ENCODE measurements around the gene TMEM201.

GRCh38 chr1:9603766-9604753 lies 15.3 kb downstream of the TMEM201 start:
- TF ChIP-seq CTCF (IDR thresholded peaks at IDR 0.05) (no peak), POLR2A (IDR thresholded peaks at IDR 0.05; ENCODE audit: low read length) (no peak), BHLHE40 (IDR thresholded peaks at IDR 0.05; ENCODE audit: low read depth, low read length) (no peak), EP300 (IDR thresholded peaks at IDR 0.05) (no peak), MAFK (IDR thresholded peaks at IDR 0.05; ENCODE audit: partially characterized antibody) (no peak), HDAC2 (IDR thresholded peaks at IDR 0.05) (no peak), HOXB13 (CRISPR knock-in tag; IDR thresholded peaks at IDR 0.05; ENCODE audit: low read depth) (no peak), JUN (IDR thresholded peaks at IDR 0.05) (no peak), ESRRA (IDR thresholded peaks at IDR 0.05; ENCODE audit: borderline replicate concordance, low read length) (no peak), CBX8 (IDR thresholded peaks at IDR 0.05) (no peak)

All from A549 (cell line).